Eye (tissue), 1 donor: Measurements from ENCODE around the gene HLX.

ENCODE experiments used
- DNase-seq: peaks from one replicate; pipeline ENCODE4 v3.0.0-alpha.2; 2015

HLX gene

DNA sequence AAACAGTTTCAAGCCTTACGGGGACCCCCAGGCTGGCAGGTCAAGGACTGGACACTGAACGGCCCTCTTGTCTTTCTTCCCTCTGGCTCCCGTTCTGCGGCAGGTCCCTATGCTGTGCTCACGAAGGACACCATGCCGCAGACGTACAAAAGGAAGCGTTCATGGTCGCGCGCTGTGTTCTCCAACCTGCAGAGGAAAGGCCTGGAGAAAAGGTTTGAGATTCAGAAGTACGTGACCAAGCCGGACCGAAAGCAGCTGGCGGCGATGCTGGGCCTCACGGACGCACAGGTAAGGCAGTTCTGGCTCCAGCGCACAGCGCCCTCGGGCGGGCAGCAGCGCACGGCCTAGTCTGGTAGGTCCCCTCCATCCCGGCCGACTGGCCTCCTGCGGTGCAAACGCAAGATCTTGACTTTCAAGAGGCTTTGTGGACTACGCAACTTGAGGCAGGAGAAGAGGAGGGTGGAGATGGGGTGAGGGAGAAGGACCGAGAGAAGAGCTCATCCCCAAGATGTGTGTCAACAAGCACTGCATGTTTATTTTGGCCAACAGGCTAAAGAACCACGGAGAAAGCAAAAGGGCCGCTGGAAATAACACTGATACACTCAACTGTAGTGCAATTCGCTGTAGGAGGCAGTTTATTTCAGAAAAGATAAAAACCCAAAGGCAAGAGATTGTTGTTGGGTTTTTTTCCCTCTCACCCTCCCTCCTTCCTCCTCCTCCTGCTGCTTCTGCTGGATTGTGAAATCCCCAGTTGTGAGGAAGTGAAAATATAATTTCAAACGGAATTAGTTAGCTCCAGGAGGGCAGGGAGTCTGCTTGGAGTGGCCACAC lies 3.0 kb downstream of the HLX start:
- peak; percentile 73 for DNase-seq

GRCh38 chr1:220884109-220884980 lies 5.1 kb downstream of the HLX start:
- DNase-seq: peak; percentile 91

DNA sequence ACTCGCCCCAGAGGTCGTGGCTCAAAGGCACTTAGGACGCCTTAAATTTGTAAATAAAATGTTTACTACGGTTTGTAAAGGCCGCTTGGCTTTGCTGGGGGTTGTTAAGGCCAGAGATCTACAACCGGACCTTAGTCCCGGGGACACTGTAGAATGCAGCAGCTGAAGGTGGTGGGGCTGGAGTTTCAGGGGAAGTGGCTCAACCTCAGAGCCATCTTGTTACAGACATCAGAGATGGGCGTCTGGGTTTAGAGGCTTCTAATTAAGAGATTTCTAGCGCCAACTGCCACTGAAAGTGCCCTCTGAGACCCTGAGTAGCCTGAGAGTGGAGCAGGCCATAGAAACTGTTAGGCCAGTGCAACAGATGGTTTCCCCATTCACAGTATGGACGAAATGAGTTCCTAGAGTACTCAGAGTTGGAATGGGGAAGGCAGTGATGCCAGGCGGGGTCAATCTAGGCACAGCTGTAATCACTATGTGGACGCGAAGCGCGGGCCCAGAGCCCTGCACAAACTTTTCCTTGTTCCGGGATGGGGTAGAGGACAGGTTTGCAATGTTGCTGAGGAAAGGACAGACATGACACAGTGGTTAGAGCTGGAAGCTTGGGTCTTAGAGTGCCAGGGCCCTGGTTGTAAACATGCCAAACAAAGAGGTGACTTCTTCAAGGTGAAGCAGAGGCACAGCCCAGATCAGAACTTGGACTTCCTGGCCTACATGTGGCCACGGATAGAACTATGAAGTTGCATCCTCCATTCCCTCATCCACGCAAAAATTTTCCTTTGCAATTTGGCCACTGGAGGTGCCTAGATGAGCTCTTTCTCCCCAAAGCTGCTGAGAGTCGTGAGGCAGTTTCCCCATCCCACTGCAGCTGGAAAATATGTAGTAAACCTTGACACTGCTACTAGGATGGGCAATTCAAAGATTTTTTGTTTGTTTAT lies 6.0 kb downstream of the HLX start:
- DNase-seq: peak; percentile 45

GRCh38 chr1:220885971-220886370 lies 6.7 kb downstream of the HLX start:
- DNase-seq: peak; percentile 13

DNA sequence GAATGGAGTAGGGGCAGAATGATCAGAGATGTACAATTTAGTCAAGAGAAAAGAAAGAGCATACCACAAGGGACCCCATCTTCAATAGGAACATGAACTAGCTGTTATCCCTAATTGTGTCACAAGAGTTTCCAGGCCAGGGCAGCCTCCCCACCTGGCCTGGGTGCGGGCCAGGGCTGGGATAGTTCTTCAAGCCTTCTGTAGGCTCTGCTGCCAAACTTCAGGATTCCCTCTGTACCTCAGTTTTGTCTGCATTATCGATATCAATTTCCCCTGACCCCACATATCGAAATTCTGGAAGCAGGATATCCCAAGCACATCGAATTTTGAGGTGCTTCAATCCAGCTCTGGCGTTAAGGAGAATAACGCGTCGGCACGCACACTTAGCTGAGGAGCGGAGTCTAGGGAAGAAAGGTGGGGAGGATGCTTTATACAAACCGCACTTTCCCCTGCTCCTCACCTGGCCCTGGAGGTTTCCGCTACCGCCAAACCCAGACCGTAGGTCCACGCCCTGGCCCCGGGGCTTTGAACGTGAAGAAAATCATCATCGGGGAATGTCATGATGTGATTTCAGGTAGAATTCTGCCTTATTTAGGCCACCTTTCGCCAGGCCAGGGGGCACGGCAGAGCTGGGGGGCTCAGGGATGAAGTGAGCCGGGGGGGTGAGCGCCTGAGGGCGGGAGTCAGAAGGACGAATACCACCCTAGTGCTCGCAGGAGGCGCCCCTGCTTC lies 7.4 kb downstream of the HLX start:
- DNase-seq: peak; percentile 16

DNA sequence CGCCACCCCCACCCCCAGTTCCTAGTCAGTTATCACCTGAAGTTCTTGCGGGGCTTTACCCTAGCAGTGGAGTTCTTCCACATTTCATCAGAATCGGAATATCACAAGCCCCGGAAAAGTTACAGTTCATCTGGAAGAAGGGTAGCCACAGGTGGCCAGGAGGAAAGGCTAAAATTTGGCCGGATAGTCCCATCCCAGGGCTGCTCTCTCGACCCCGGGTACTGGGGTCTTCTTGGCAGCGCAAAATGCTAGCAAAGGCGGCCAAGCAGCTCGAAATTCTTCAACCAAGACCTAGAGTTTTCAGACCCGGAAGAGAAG lies 7.9 kb downstream of the HLX start:
- DNase-seq: no peak

- peak; percentile 70 for DNase-seq
These were observed 8.5 kb downstream of the HLX start for GRCh38 chr1:220887520-220888416.

GRCh38 chr1:220888417-220888986 lies 9.3 kb downstream of the HLX start:
- DNase-seq: no peak

GRCh38 chr1:220889333-220889732 lies 10.1 kb downstream of the HLX start:
- no peak for DNase-seq

GRCh38 chr1:220889848-220890287 lies 10.6 kb downstream of the HLX start:
- DNase-seq: no peak

DNA sequence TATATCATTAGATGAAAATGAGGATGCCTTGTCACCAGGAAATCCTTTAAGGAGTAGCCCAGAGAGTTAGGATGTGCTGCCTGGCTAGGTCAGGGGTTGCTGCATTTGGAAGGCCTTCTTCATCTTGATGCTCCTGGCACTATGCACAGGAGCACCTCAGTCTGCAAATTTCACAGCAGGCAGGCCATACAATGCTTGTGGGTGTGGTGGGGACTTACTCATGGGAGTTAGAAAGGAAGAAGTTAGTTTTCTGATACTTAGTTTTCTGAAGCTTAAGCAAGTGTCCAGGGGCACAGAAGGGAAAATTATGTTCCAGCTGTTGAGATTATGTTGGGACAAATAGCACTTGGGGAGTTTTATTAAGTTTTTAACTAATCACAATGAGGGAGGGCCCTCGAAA lies 11.4 kb downstream of the HLX start:
- peak; percentile 59 for DNase-seq

GRCh38 chr1:220891224-220892085 lies 12.2 kb downstream of the HLX start:
- peak; percentile 68 for DNase-seq

DNA sequence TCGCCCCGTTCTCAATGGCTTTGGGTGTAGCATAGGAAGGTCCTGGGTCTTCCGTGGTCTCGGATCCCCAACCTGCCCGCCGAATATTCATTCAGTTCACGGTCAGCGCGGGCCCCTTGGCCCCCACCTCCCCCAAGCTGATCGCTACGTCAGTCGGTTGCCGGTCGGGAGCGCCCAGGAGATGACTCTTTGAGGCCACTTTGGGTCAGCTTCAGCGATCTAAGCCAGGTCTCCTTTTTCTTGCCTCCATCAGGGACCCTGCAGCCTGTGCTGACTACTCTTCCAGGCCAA lies 12.8 kb downstream of the HLX start:
- DNase-seq: peak; percentile 41

DNA sequence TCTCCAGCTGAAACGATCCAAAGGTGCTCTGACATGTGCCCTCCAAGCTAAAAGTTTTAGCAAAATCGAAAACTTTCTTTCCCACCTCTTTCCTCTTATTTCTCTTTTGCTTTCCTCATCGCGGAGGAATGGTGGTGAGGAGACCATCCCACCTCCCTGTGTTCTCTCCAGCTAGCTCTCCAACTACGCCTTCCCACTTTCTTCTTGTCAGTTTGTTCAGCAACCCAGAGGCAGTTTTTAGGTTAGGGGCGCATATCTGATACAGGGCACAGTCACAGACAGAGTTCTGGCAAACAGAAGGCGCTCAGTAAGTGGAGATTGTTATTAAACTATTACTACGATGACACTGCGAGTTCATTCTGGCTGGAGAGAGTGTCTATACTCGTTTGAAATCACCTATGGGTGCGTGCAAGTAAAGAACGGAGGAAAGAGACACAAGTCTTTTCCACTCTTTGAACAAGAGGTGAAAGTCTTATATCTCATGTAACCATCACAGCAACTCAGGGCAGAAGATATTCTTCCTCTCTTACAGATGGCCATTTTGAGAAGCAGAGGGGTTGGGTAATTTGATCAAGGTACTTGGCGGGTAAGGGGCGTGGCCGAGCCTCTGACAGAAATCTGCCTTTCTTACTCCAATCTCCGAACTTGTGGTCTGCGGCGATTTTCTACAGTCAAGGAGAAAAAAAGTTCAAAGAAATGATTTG lies 13.9 kb downstream of the HLX start:
- DNase-seq: peak; percentile 47

- DNase-seq: no peak
These were observed 14.4 kb downstream of the HLX start for GRCh38 chr1:220893701-220894024.

DNA sequence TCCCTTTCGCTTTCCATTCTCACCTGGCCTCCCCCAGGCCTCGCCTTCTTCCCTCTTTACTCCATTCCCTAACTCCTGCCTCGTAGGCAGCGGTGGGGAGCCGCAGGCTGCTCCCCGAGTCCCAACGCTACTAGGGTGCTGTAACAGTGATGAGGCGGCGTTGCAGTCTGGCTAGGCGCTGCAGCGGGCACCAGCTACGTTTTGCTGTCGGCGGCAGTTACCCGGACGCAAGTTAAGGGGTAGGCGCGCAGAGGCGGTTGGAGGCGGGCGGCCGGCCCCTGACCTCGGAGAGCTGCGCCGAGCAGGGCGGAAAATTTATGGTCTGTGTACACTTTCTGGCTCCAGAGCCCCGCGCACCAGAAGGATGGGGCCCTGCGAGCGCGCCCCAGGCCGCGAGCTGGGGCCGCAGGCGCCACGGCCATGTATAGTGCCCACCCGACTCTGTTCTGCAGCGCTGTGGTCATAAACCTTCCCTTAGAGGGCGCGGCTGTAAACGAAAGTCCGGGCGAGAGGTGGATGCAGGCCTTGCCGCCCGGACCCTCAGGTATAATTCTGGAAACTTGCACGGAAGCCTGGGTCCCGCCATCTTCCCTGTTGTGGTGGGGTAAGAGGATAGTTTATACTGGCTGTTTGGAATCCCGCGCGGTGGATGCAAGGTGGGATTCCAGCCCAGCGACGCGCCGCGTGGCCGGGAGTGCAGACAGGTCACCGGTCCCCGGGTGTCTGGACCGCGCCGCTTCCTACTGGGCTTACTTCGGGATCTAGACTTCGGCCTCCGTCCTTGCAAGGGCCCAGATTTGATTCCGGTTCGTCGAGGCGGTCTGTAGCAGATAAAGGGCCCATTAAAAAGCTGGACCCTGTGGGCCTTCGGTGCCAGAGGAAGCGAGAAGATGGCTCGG lies 15.0 kb downstream of the HLX start:
- peak; percentile 72 for DNase-seq

GRCh38 chr1:220894924-220895256 lies 15.6 kb downstream of the HLX start:
- DNase-seq: no peak

DNA sequence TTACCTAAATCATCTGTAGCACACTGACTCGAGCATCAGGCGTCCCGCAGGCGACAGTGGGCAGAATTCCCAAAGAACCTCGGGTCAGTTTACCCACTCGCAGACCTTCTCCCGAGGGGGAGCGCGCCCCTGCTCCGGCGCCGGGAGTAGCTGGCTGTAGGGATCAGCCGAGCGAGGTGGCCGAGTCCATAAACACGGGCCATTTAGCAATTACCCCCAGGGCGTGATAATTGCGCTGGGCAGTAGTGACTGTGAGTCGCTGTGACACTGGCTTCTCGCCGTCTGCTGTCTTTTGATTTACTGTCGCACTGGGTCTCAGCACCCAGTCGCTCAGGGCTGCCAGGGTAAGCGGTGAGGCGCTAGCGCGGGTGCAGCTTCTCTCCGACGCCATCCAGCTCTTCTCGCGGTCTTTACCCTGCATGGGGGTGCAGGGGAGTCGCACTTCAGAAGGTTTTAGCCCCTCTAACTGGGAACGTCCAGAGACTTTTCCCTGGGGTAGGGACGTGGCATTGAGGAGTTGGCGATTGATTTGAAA lies 16.2 kb downstream of the HLX start:
- peak; percentile 89 for DNase-seq
